ENCODE data around the gene TSPAN13. TPM values are rescaled to one million over a fixed set of nuclear protein-coding genes. Genes with fewer than 3 reads are reported as not detected.

Gene TSPAN13
- total RNA-seq, 2 experiments from 2014 or later, result 0.63 to 0.90 TPM

DNA sequence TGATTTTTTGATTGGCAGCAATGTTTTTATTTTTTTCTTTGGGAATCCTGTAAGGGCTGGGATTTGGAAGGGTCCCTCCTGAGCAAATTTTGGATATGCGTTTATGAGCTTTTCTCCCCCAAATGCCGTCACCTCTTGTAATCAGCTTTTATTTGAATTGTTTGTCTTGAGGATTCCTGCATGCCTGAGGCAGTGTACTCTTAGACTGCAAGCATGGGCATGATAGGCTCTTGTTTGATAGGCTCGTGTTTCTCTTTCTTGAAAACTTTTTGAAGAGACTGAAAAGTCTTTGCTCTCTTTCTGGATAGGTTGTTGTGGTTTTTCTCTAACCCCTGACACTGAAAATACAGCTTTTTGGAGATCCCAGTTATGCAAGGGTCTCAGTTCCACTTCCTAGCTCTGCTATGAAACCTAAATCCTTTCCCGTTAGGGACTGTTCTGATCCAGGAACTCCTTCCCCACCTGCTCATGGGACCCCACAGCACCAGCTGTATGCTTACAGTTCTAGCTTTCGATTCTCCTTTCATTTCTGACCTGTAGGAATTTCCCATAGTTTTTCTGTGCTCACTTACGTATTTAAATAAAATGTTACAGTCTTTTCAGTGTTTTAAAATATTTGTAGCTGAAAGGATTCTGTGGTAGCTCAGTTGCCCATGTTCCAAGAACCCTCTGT lies 17.2 kb downstream of the TSPAN13 start:
- POLR2A ChIA-PET, result no interaction called here

GRCh38 chr7:16773326-16773725 lies 19.8 kb downstream of the TSPAN13 start:
- ChIA-PET CTCF (no interaction called here), POLR2A (no interaction called here)

More for the DNA sequence above, 17.2 kb downstream of the TSPAN13 start:
- CTCF ChIA-PET, result no interaction called here

- ChIA-PET CTCF (no interaction called here), POLR2A (no interaction called here)
Observed at GRCh38 chr7:16773884-16774283, 20.3 kb downstream of the TSPAN13 start.

- ChIA-PET POLR2A (no interaction called here), CTCF (no interaction called here)
Observed at GRCh38 chr7:16774294-16774693, 20.7 kb downstream of the TSPAN13 start.

- POLR2A ChIA-PET, result no interaction called here
Observed at GRCh38 chr7:16774986-16775385, 21.4 kb downstream of the TSPAN13 start.

DNA sequence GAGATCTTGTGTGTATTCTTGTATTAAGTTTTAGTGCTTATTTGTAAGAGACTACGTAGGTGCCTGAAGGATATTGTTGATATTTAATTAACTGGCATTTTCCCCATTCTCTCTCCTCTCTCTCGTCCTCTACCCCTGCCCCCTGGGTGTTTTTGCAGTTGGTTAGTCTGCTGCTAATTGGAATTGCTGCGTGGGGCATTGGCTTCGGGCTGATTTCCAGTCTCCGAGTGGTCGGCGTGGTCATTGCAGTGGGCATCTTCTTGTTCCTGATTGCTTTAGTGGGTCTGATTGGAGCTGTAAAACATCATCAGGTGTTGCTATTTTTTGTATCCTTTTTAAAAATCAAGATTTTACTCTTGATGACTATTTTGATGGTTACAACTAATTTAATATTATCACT lies 22.5 kb downstream of the TSPAN13 start:
- CTCF ChIA-PET, result no interaction called here
- POLR2A ChIA-PET, result no interaction called here

More at GRCh38 chr7:16774986-16775385, 21.4 kb downstream of the TSPAN13 start:
- CTCF ChIA-PET, result no interaction called here

DNA sequence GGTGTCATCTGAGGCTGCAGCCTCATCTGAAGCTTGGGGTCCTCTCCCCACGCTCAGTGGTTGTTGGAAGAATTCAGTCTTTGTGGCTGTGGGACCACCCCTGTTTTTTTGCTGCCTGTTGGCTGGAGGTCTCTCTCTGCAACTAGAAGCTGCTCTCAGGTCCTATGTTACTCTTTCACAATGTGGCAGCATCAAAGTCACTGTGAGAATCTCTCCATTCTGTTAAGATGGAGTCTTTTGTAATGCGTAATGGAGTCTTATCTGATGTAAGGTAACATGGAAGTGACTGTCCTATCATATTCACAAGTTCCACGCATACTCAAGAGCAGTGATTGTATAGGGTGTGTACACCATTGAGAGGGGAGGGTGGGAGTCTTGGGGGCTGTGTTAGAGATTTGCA lies 24.9 kb downstream of the TSPAN13 start:
- POLR2A ChIA-PET, result no interaction called here
- CTCF ChIA-PET, result no interaction called here

- CTCF ChIA-PET, result no interaction called here
- POLR2A ChIA-PET, result no interaction called here
Observed at GRCh38 chr7:16779051-16779450, 25.5 kb downstream of the TSPAN13 start.

DNA sequence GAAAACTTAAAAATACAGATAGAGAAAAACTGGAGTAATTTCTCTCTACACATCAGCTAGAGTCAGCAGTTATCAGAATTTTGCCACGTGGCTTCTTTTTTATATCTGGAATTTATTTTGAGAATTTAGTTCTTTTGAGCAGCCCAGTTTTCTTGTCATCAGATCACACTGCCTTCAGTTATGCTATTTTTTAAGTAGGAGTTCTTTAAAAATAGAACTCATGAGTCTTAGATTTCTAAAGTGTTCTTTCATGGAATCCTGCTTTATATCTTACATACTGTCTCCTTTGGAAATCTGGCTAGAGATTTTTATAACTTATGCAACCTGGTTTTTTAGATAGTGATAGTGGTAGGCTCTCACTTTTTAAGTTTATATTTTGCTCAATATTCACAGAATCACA lies 27.0 kb downstream of the TSPAN13 start:
- ChIA-PET CTCF (no interaction called here), POLR2A (no interaction called here)

DNA sequence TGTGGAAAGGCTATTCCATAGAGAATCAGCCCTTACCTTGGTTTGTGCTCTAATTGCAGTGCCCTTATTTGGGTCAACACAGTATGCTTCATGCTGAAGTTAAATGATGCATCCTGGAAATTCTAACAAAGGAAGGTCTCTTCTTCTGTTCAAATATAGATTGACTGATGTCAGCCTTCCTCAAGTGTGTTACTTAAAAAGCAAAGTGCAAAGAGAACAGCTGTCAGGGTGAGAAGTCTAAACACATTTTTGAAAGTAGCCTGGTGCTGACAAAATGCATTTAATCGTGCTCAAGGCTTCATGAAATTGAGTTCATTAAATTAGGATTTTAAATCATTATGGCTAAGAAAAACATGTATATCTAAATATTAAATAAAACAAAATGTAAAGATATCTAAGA lies 31.8 kb downstream of the TSPAN13 start:
- ChIA-PET CTCF (no interaction called here), POLR2A (no interaction called here)

DNA sequence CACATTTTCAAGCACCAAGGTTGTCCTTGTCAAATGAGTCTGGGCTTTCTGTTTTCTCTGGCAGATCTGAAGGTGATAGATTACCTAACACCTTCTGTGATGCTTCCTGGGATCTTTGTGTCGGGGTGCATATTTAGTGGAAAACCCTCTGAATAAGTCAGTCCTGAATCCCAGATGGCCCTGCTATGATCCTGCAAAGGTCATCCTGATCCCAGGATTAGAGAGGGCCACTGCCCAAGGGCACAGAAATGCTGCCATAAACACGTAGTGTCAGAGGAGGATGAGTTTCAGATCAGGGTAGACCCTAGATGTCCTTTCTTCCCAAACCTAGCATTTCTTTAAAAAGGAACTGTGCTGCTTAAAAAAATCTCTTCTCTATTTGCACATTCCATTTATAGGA lies 32.3 kb downstream of the TSPAN13 start:
- CTCF ChIA-PET, result no interaction called here
- POLR2A ChIA-PET, result no interaction called here

GRCh38 chr7:16786257-16786656 lies 32.7 kb downstream of the TSPAN13 start:
- POLR2A ChIA-PET, result no interaction called here
- CTCF ChIA-PET, result no interaction called here

DNA sequence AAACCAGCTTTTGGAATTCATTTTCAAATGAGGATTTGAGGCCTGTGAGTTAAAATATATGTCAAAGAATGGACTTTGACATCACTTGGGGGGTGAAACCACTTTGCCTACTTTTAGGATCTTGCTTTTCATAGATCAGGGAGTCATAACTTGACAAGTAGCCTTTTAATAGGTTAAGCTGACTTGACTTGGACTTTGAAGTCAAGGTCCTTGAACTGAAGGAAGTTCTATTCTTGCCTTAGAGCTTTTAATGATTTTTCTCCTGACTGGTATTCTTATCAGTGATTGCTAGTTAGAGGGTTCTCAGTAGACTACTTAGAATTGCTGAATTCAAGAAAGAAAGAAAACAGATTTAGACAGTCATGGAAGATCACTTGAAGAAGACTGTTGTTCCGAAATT lies 33.6 kb downstream of the TSPAN13 start:
- CTCF ChIA-PET, result no interaction called here
- POLR2A ChIA-PET, result no interaction called here

DNA sequence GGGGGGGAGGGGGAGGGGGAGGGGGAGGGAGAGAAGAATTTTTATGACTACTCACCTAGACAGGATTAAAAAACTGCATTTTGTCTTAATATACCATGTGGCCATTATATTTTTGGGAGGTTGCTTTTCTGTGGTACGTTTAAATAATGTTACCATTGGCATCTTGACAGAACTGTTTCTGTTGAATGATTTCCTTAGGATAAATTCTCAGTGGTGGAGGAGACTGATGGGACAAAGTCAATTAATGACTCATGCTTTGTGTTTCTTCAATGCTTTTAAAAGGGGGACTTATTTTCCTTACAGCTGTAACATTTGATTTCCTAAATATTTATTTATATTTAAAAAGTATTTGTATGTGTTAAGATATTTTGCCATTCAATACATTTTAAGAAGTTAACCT lies 37.5 kb downstream of the TSPAN13 start:
- ChIA-PET POLR2A (no interaction called here), CTCF (no interaction called here)

GRCh38 chr7:16791905-16792698 lies 38.5 kb downstream of the TSPAN13 start:
- CTCF ChIA-PET, result no interaction called here
- POLR2A ChIA-PET, result no interaction called here

GRCh38 chr7:16794986-16795385 lies 41.4 kb downstream of the TSPAN13 start:
- ChIA-PET POLR2A (no interaction called here), CTCF (interaction anchor here (0.7 kb wide), 1 partner anchor 15 kb away, joined by 3 read pairs; no protein-coding TSS in a partner anchor)

DNA sequence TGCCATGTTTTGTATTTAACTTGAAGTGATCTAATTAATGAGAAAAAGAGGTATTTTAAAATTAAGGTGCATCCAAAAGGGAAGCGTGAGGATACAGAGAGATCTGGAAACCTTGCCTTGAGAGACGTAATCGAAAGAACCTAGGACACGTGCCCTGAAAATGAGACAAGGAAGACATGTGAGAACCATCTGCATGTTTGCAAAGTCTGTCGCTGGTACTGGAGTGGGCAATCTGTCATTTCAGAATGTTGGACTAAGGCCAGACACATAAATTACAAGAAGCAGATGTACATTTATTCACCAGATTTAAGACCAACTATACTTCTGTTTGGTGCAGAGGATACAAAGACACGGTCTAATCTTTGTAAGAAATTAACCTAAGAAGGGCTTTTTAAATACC lies 42.1 kb downstream of the TSPAN13 start:
- POLR2A ChIA-PET, result no interaction called here
- CTCF ChIA-PET, result no interaction called here

GRCh38 chr7:16801111-16801542 lies 47.6 kb downstream of the TSPAN13 start:
- CTCF ChIA-PET, result no interaction called here
- POLR2A ChIA-PET, result no interaction called here

DNA sequence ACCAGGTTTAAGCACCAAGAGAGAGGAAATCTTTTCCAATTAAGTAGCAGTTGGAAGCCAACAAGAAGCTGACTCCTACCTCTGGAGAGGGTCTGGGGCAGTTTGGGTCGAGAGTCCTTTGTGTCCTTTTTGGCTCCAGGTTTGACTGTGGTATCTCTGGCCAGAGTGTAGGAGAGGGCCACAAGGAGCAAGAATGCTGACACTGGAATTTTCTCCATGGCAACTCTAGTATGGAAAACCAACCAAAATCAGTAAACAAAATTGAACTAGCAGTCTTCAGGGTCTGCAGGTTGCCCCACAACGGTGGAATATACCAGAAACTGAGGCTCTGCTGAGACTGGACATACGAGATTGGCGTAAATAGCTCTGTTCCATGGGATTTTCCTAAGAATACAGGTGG lies 48.0 kb downstream of the TSPAN13 start:
- POLR2A ChIA-PET, result no interaction called here
- CTCF ChIA-PET, result interaction anchor here (1.0 kb wide), 1 partner anchor 75 kb away, joined by 3 read pairs; no protein-coding TSS in a partner anchor

- CTCF ChIA-PET, result no interaction called here
- POLR2A ChIA-PET, result no interaction called here
Observed at GRCh38 chr7:16803125-16803524, 49.6 kb downstream of the TSPAN13 start.

DNA sequence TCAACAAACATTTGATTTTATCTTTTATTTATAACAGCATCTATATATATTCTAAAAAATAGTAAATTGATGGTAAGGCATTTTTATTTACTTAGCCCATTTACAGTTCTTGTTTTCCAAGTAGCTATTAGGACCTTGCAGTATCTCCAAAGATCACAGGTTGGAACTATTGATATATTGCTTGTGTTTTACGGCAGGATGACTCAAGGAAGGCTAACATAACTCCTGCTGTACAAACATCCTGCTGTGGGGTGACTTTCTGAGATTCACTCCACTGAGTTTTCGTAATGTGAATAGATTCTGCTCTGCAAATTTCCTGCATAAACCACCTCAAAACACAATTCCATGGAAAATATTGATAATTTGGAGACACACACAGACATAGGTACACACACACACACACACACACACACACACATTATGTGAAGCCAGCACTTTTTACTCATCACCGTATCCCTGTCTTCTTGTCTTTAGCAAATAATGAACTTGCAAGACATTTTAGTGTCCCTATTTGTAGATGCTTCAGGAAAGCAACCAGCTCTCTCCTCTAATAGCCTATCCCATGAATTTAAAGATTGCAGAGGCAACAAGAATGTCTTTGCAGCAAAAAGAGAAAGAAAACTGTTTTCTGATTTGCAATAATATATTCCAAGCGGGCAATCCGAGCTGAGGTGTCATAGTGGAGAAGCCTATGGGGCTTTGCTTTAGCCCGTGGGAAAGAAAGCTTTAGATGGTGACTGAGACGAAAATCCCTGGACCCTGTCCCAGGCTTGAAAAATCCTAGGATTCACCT lies 50.5 kb downstream of the TSPAN13 start:
- POLR2A ChIA-PET, result no interaction called here

More for the DNA sequence above, 50.5 kb downstream of the TSPAN13 start:
- CTCF ChIA-PET, result no interaction called here

All from activated CD8-positive, alpha-beta memory T cell treated with anti-CD3 and anti-CD28 coated beads for 36 hours (primary cell).